GM12873 (cell line): ENCODE results near the gene NREP.

ENCODE experiments used
- CTCF ChIP-seq: IDR thresholded peaks from 2 replicates; pipeline ENCODE4 v1.5.1; 2012; ENCODE audit warnings: low read depth, mild to moderate bottlenecking, moderate library complexity, low read length, control low read depth; ENCODE audit not compliant: insufficient read depth; ENCODE audit errors: missing control alignments

Gene NREP

GRCh38 chr5:111756581-111757354, at the start of gene NREP:
Gene NREP, minus strand, starts transcription at chr5:111757194. Its CDS starts 1,422 bp downstream, at chr5:111755772.
- TF ChIP-seq CTCF, result no peak

GRCh38 chr5:111806753-111807152, 49.8 kb upstream of the NREP start:
- no peak for TF ChIP-seq CTCF

- no peak for TF ChIP-seq CTCF
These were observed 49.2 kb upstream of the NREP start for GRCh38 chr5:111806156-111806555.

- TF ChIP-seq CTCF, result no peak
These were observed 48.1 kb upstream of the NREP start for GRCh38 chr5:111805071-111805470.

- TF ChIP-seq CTCF, result no peak
These were observed 43.4 kb upstream of the NREP start for GRCh38 chr5:111800351-111800750.

GRCh38 chr5:111795142-111795541, 38.1 kb upstream of the NREP start:
- TF ChIP-seq CTCF, result no peak

GRCh38 chr5:111792471-111793058, 35.6 kb upstream of the NREP start:
- no peak for TF ChIP-seq CTCF
